NCI-H128 (cell line): ENCODE results near the gene APOBEC3A.
"Not testable (repeated sequence)": the region's sequence is repeated elsewhere in the genome, so short reads cannot be mapped to it uniquely, and the experiment has no call there.

Experiments used
- DNase-seq: peaks from one replicate; lab custom pipeline; 2025; ENCODE audit not compliant: unreplicated experiment; lab: John Stamatoyannopoulos, UW

The APOBEC3A gene

GRCh38 chr22:38977289-38977688, 19.9 kb downstream of the APOBEC3A start:
- not testable (repeated sequence) for DNase-seq

DNA sequence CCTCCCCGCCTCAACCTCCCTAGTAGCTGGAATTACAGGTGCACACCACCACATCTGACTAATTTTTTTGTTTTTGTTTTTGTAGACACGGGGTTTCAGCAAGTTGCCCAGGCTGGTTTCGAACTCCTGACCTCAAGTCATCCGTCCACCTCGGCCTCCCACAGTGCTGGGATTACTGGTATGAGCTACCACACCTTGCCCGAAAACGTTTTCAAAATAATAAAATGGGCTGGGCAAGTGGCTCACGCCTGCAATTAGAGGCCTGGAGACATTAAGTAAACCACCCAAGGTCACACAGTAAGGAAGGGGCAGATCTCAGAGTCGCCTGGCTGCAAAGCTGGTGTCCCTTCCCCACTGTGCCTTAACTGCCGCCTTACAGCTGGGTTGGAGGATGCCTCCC, 23.2 kb downstream of the APOBEC3A start:
- DNase-seq = not testable (repeated sequence)

DNA sequence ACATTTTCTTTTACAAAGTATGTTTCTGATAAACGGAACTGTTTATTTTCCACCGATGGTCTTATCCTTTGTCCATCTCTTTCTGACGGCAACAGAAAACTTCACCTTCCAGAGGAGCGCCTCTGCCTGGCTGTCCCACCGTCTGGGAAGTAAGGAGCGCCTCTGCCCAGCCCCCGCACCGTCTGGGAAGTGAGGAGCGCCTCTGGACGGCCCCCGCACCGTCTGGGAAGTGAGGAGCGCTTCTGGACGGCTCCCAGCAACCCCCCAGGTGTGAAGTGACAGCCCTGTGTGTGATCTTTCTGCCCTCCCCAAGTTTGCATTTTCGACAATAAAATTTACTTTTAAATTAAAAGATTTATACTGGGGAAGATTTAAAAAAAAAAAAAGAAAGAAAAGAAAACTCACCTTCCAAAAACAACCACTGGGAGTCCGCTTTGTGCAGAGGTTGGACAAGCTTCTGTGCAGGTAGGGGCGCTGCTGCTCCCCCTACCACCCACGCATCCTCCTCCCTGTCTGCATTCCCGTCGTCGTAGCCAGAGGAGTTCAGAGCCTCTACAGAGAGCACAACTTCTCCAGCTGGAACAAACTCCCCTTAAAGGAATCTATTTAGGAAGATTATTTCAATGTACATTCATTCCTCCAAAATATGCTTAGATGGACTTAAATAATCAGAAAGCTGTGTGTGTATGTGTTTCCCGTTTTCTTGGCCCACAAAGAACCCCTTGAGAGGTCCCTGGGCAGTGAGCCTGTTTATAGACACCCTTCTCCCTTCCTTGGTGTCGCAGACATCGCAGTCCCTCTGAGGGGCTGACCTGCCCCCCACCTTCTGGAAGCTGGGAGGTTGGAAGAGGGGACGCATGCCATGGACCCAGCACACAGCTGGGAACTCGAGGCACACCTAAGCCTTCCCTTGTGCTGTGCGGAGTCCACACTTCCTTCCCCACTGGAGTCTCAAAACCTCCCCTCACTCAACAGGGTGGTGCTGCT, 23.9 kb downstream of the APOBEC3A start:
- no peak for DNase-seq

GRCh38 chr22:38981992-38982927, 24.9 kb downstream of the APOBEC3A start, which contains the start of gene APOBEC3B:
Gene APOBEC3B, plus strand, starts transcription at chr22:38982347. Its CDS starts 107 bp downstream, at chr22:38982454.
- DNase-seq = no peak

GRCh38 chr22:38984224-38984623, 26.8 kb downstream of the APOBEC3A start:
- DNase-seq = no peak

- DNase-seq = peak; percentile 45
Observed at GRCh38 chr22:38984784-38985757, 27.7 kb downstream of the APOBEC3A start.

DNA sequence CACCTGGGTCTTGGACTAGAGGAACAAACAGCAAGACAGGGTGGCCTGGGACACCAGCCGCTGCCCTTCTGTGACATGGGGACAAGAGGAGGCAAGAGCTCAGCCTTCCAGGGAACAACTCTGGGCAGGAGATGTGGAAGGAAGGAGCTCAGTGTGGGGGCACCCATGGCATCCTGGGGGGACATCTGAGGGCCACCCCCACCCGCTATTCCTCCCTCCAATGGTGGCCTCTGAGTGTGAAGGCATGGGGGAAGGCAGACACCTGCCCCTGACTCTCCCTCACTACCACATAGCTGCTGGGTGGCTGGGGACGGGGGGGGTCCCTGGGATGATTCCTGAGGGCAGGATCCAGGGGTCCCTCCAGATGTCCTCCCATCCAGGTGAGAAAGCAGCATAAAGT, 29.2 kb downstream of the APOBEC3A start:
- no peak for DNase-seq

- DNase-seq = no peak
Observed at GRCh38 chr22:38987171-38987895, 29.9 kb downstream of the APOBEC3A start.

GRCh38 chr22:38989466-38989865, 32.1 kb downstream of the APOBEC3A start:
- DNase-seq = no peak

GRCh38 chr22:38992871-38993371, 35.5 kb downstream of the APOBEC3A start:
- not testable (repeated sequence) for DNase-seq

- DNase-seq = no peak
Observed at GRCh38 chr22:38996105-38996504, 38.7 kb downstream of the APOBEC3A start.

- DNase-seq = no peak
Observed at GRCh38 chr22:38997518-38997917, 40.1 kb downstream of the APOBEC3A start.

DNA sequence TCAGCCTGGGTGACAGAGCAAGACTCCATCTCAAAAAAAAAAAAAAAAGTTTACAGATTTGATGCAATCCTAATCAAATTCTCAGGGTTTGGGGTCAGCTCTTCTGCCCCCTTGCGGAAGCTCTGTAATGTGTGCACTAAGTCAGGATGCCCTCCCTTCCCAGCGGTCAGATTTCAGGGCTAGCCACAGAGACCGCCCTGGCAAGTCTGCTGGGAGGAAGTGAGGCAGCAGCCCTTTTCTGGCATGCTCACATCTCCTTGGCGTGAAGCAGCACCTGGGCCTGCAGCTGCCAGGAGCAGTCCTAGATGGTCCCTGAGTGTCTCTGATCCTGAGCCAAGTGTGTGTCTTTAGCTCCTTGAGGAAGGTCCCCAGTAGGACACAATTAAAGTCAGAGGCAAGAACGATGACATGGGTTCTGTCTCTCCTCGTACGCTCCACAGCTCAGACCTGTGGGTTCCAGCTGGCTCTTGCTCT, 45.8 kb downstream of the APOBEC3A start:
- peak; percentile 6 for DNase-seq

- DNase-seq = no peak
Observed at GRCh38 chr22:39007177-39007576, 49.8 kb downstream of the APOBEC3A start.

GRCh38 chr22:39008271-39008850, 51.0 kb downstream of the APOBEC3A start:
- not testable (repeated sequence) for DNase-seq

DNA sequence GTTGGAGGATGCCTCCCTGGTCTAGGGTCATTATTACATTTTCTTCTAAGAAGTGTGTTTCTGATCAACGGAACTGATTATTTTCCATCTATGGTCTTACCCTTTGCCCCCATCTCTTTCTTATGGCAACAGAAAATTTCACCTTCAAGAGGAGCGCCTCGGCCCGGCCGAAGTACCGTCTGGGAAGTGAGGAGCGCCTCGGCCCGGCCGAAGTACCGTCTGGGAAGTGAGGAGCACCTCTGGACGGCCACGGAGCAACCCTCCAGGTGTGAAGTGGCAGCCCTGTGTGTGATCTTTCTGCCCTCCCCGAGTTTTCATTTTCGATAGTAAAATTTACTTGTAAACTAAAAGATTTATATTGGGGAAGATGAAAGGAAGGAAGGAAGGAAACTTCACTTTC, 53.5 kb downstream of the APOBEC3A start:
- DNase-seq = no peak
